WTC11 (cell line): ENCODE data around the gene FHIT. TPM values are rescaled to one million over a fixed set of nuclear protein-coding genes. Genes with fewer than 3 reads are reported as not detected.

Experiments
- ATAC-seq: fragments of 200-7000 bp; cut with Tn5 transposase; 2 replicates; pipeline ENCODE4 v1.10.0; 2021; ENCODE audit warnings: mild to moderate bottlenecking, moderate library complexity
- CTCF ChIA-PET: fragments of 300-600 bp; sonication (Branson Sonifier 250); formaldehyde crosslinking; loops from one replicate; lab custom pipeline; 2021; ENCODE audit warnings: antibody characterized with exemption; lab: Charles Lee
- POLR2A ChIA-PET: fragments of 350-600 bp; sonication (Branson Sonifier 250); formaldehyde crosslinking; loops from one replicate; lab custom pipeline; 2021; ENCODE audit warnings: antibody characterized with exemption; lab: Charles Lee
- DNase-seq: peaks from one replicate; pipeline ENCODE4 v3.0.0; 2021; ENCODE audit warnings: low spot score
- H3K27ac Mint-ChIP-seq: 2 replicates; pipeline ENCODE4 v1.8.0; 2021; ENCODE audit warnings: mixed read lengths
- H3K27me3 Mint-ChIP-seq: 2 replicates; pipeline ENCODE4 v1.8.0; 2021; ENCODE audit warnings: low read depth, mild to moderate bottlenecking, moderate library complexity, mixed read lengths
- H3K36me3 Mint-ChIP-seq: 2 replicates; pipeline ENCODE4 v1.8.0; 2021; ENCODE audit warnings: mixed read lengths
- H3K4me1 Mint-ChIP-seq: 2 replicates; pipeline ENCODE4 v1.8.0; 2022; ENCODE audit warnings: mixed read lengths
- H3K4me3 Mint-ChIP-seq: 2 replicates; pipeline ENCODE4 v1.8.0; 2021; ENCODE audit warnings: mild to moderate bottlenecking, moderate library complexity, mixed read lengths
- H3K9me3 Mint-ChIP-seq: 2 replicates; pipeline ENCODE4 v1.8.0; 2021; ENCODE audit warnings: mixed read lengths
- CREB1 ChIP-seq: sonication (generic); formaldehyde crosslinking; IDR thresholded peaks from 2 replicates; pipeline ENCODE4 v1.8.0; 2023; ENCODE audit warnings: mild to moderate bottlenecking, missing genetic modification reagents
- EMX1 ChIP-seq: fragments of 250-450 bp; sonication (Bioruptor Pico); IDR thresholded peaks from 2 replicates; pipeline ENCODE4 v1.8.0; 2021; ENCODE audit warnings: mild to moderate bottlenecking
- MXD4 ChIP-seq: fragments of 250-450 bp; sonication (Bioruptor Pico); IDR thresholded peaks from 2 replicates; pipeline ENCODE4 v1.8.0; 2021; ENCODE audit warnings: mild to moderate bottlenecking, moderate library complexity, borderline replicate concordance
- NFE2L1 ChIP-seq: sonication (generic); formaldehyde crosslinking; IDR thresholded peaks from 2 replicates; pipeline ENCODE4 v1.8.1; 2023; ENCODE audit warnings: missing genetic modification reagents
- OVOL2 ChIP-seq: fragments of 250-450 bp; sonication (Bioruptor Pico); IDR thresholded peaks from 2 replicates; pipeline ENCODE4 v1.9.0; 2021; ENCODE audit warnings: mild to moderate bottlenecking, borderline replicate concordance
- TCF7 ChIP-seq: sonication (generic); formaldehyde crosslinking; IDR thresholded peaks from 2 replicates; pipeline ENCODE4 v1.8.0; 2022; ENCODE audit warnings: mild to moderate bottlenecking, low read depth, missing genetic modification reagents, moderate library complexity
- ZNF138 ChIP-seq: sonication (generic); formaldehyde crosslinking; conservative IDR thresholded peaks from 2 replicates; pipeline ENCODE4 v1.8.1; 2022; ENCODE audit warnings: mild to moderate bottlenecking, moderate library complexity, missing genetic modification reagents
- ZNF219 ChIP-seq: sonication (generic); formaldehyde crosslinking; IDR thresholded peaks from 2 replicates; pipeline ENCODE4 v1.8.0; 2023; ENCODE audit warnings: missing genetic modification reagents, mild to moderate bottlenecking, borderline replicate concordance
- ZNF263 ChIP-seq: sonication (generic); formaldehyde crosslinking; IDR thresholded peaks from 2 replicates; pipeline ENCODE4 v1.8.1; 2022; ENCODE audit warnings: low read depth, mild to moderate bottlenecking, moderate library complexity, missing genetic modification reagents
- ZNF317 ChIP-seq: sonication (generic); formaldehyde crosslinking; IDR thresholded peaks from 2 replicates; pipeline ENCODE4 v1.8.1; 2023; ENCODE audit warnings: low read depth, mild to moderate bottlenecking, moderate library complexity, missing genetic modification reagents, borderline replicate concordance
- total RNA-seq: library from RNA; stranded (reverse); gene quantifications from 3 replicates; pipeline ENCODE4 v1.2.3, GENCODE V29; 2021
- TF ChIP-seq, protein P1 (sequence below): sonication (generic); formaldehyde crosslinking; IDR thresholded peaks from 2 replicates; pipeline ENCODE4 v1.8.1; 2022; ENCODE audit warnings: missing genetic modification reagents, borderline replicate concordance
- TF ChIP-seq, protein P2 (sequence below): sonication (generic); formaldehyde crosslinking; IDR thresholded peaks from 2 replicates; pipeline ENCODE4 v1.8.1; 2022; ENCODE audit warnings: mild to moderate bottlenecking, moderate library complexity, missing genetic modification reagents
- TF ChIP-seq, protein P3 (sequence below): sonication (generic); formaldehyde crosslinking; IDR thresholded peaks from 2 replicates; pipeline ENCODE4 v1.8.0; 2022; ENCODE audit warnings: mild to moderate bottlenecking, missing genetic modification reagents
- TF ChIP-seq, protein P4 (sequence below): sonication (generic); formaldehyde crosslinking; IDR thresholded peaks from 2 replicates; pipeline ENCODE4 v1.8.1; 2023; ENCODE audit warnings: mild to moderate bottlenecking, missing genetic modification reagents
- TF ChIP-seq, protein P5 (sequence below): fragments of 250-450 bp; sonication (Bioruptor Pico); IDR thresholded peaks from 2 replicates; pipeline ENCODE4 v1.8.0; 2021; ENCODE audit warnings: mild to moderate bottlenecking
- TF ChIP-seq, protein P6 (sequence below): sonication (generic); formaldehyde crosslinking; IDR thresholded peaks from 2 replicates; pipeline ENCODE4 v1.8.1; 2022; ENCODE audit warnings: low read depth, mild to moderate bottlenecking, moderate library complexity, missing genetic modification reagents, borderline replicate concordance
- TF ChIP-seq, protein P7 (sequence below): sonication (generic); formaldehyde crosslinking; IDR thresholded peaks from 2 replicates; pipeline ENCODE4 v1.8.0; 2022; ENCODE audit warnings: mild to moderate bottlenecking, missing genetic modification reagents
- TF ChIP-seq, protein P8 (sequence below): fragments of 200-600 bp; IDR thresholded peaks from 2 replicates; pipeline ENCODE4 v1.8.0; 2022; ENCODE audit warnings: antibody characterized with exemption
- TF ChIP-seq, protein P9 (sequence below): sonication (generic); formaldehyde crosslinking; IDR thresholded peaks from 2 replicates; pipeline ENCODE4 v1.8.1; 2023; ENCODE audit warnings: mild to moderate bottlenecking, moderate library complexity, missing genetic modification reagents

The FHIT gene
- total RNA-seq, 1 experiment from 2014 or later, result 2.6 TPM

DNA sequence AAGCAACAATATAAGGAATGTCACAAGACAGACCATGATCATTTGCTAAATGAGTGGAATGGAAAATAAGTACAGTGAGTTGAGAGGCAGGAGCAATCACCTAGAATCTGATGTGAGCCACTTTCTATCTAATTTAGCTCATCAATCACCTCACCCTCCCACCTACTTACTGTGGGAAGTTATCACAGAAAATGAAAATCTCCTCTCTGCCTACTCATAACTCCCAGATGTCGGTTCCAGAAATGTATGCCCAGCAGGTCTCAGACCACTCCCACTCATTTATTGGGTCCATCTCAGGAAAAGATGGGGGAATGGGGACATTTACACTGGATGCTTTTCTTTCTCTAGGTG, 270.9 kb downstream of the FHIT start:
- peaks cover 20% of the 10 kb centered on the region for H3K36me3 Mint-ChIP-seq
- no peak for TF ChIP-seq ZNF263 (CRISPR knock-in tag)
- TF ChIP-seq, protein P1, sequence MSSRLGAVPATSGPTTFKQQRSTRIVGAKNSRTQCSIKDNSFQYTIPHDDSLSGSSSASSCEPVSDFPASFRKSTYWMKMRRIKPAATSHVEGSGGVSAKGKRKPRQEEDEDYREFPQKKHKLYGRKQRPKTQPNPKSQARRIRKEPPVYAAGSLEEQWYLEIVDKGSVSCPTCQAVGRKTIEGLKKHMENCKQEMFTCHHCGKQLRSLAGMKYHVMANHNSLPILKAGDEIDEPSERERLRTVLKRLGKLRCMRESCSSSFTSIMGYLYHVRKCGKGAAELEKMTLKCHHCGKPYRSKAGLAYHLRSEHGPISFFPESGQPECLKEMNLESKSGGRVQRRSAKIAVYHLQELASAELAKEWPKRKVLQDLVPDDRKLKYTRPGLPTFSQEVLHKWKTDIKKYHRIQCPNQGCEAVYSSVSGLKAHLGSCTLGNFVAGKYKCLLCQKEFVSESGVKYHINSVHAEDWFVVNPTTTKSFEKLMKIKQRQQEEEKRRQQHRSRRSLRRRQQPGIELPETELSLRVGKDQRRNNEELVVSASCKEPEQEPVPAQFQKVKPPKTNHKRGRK, result no peak
- TF ChIP-seq, protein P2, sequence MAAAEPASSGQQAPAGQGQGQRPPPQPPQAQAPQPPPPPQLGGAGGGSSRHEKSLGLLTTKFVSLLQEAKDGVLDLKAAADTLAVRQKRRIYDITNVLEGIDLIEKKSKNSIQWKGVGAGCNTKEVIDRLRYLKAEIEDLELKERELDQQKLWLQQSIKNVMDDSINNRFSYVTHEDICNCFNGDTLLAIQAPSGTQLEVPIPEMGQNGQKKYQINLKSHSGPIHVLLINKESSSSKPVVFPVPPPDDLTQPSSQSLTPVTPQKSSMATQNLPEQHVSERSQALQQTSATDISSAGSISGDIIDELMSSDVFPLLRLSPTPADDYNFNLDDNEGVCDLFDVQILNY (CRISPR knock-in tag), result no peak
- TF ChIP-seq CREB1 (CRISPR knock-in tag), result no peak
- TF ChIP-seq, protein P3, sequence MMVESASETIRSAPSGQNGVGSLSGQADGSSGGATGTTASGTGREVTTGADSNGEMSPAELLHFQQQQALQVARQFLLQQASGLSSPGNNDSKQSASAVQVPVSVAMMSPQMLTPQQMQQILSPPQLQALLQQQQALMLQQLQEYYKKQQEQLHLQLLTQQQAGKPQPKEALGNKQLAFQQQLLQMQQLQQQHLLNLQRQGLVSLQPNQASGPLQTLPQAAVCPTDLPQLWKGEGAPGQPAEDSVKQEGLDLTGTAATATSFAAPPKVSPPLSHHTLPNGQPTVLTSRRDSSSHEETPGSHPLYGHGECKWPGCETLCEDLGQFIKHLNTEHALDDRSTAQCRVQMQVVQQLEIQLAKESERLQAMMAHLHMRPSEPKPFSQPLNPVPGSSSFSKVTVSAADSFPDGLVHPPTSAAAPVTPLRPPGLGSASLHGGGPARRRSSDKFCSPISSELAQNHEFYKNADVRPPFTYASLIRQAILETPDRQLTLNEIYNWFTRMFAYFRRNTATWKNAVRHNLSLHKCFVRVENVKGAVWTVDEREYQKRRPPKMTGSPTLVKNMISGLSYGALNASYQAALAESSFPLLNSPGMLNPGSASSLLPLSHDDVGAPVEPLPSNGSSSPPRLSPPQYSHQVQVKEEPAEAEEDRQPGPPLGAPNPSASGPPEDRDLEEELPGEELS (CRISPR knock-in tag), result no peak
- TF ChIP-seq EMX1, result no peak
- TF ChIP-seq MXD4 (CRISPR knock-in tag), result no peak
- TF ChIP-seq, protein P4, sequence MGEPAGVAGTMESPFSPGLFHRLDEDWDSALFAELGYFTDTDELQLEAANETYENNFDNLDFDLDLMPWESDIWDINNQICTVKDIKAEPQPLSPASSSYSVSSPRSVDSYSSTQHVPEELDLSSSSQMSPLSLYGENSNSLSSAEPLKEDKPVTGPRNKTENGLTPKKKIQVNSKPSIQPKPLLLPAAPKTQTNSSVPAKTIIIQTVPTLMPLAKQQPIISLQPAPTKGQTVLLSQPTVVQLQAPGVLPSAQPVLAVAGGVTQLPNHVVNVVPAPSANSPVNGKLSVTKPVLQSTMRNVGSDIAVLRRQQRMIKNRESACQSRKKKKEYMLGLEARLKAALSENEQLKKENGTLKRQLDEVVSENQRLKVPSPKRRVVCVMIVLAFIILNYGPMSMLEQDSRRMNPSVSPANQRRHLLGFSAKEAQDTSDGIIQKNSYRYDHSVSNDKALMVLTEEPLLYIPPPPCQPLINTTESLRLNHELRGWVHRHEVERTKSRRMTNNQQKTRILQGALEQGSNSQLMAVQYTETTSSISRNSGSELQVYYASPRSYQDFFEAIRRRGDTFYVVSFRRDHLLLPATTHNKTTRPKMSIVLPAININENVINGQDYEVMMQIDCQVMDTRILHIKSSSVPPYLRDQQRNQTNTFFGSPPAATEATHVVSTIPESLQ (CRISPR knock-in tag), result no peak
- TF ChIP-seq, all 79 proteins: peak for 0
- Mint-ChIP-seq H3K27me3 (no peaks in the 10 kb centered on the region; the same call in 1 of the 2 replicates), H3K4me1 (peaks cover 2% of the 10 kb centered on the region; the same call in 1 of the 2 replicates), H3K4me3 (no peak overlapping the region), H3K27ac (no peak overlapping the region), H3K9me3 (peaks cover 29% of the 10 kb centered on the region)
- ChIA-PET CTCF (no interaction called here), POLR2A (no interaction called here)
- ATAC-seq (no peak), DNase-seq (no peak)

DNA sequence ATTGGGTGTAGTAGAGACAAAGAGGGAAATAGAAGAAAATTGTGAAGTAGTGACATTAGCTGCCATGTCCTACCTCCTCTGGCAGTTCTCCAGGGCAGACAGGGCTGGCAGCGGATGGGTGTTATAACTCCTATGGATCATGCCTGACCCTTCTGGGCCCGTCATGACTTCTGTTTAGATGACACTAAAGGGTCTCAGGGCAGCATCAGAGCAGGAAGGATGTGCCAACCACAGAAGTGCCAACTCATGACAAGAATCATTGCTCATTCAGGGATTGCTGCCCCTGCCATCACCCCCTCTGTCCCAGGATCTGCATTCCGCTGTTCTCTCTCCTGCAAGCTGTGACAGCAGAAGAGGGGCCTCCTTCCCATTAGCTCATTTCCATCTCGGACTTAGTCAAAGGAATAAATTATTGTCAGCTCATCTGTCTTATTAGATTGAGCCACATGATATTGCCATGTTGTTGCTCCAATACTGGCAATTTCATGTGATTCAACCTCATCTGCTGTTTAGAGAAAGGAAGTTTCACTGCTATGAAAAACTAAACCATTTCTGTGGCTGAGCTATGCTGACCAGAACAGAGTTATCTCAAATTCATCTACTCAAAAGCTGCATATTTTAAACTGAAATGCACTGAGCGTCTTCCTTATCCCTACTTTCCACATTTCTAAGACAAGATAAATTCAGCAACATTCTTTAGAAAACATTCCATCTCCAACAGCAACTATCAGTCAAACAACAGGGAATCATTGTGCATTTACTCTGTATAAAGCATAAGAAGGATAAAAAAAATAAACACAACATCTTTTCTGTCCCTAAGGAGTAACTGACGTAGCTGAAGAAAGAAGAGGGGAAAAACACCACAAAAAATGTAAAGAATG, 271.6 kb downstream of the FHIT start:
- Mint-ChIP-seq H3K4me1 (peaks cover 2% of the 10 kb centered on the region; the same call in 1 of the 2 replicates), H3K27ac (no peak overlapping the region), H3K9me3 (peaks cover 23% of the 10 kb centered on the region), H3K27me3 (no peaks in the 10 kb centered on the region; the same call in 1 of the 2 replicates), H3K36me3 (peaks cover 16% of the 10 kb centered on the region), H3K4me3 (no peak overlapping the region)
- POLR2A ChIA-PET, result no interaction called here
- CTCF ChIA-PET, result no interaction called here
- ATAC-seq (no peak), DNase-seq (no peak)
- TF ChIP-seq, protein P5, sequence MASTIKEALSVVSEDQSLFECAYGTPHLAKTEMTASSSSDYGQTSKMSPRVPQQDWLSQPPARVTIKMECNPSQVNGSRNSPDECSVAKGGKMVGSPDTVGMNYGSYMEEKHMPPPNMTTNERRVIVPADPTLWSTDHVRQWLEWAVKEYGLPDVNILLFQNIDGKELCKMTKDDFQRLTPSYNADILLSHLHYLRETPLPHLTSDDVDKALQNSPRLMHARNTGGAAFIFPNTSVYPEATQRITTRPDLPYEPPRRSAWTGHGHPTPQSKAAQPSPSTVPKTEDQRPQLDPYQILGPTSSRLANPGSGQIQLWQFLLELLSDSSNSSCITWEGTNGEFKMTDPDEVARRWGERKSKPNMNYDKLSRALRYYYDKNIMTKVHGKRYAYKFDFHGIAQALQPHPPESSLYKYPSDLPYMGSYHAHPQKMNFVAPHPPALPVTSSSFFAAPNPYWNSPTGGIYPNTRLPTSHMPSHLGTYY (CRISPR knock-in tag), result no peak
- TF ChIP-seq OVOL2 (CRISPR knock-in tag) (no peak), TCF7 (CRISPR knock-in tag) (no peak), CREB1 (CRISPR knock-in tag) (no peak), ZNF317 (CRISPR knock-in tag) (no peak), ZNF138 (CRISPR knock-in tag) (no peak), NFE2L1 (no peak), ZNF219 (CRISPR knock-in tag) (no peak)
- TF ChIP-seq, protein P6, sequence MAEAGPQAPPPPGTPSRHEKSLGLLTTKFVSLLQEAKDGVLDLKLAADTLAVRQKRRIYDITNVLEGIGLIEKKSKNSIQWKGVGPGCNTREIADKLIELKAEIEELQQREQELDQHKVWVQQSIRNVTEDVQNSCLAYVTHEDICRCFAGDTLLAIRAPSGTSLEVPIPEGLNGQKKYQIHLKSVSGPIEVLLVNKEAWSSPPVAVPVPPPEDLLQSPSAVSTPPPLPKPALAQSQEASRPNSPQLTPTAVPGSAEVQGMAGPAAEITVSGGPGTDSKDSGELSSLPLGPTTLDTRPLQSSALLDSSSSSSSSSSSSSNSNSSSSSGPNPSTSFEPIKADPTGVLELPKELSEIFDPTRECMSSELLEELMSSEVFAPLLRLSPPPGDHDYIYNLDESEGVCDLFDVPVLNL, result no peak
- TF ChIP-seq, protein P7, sequence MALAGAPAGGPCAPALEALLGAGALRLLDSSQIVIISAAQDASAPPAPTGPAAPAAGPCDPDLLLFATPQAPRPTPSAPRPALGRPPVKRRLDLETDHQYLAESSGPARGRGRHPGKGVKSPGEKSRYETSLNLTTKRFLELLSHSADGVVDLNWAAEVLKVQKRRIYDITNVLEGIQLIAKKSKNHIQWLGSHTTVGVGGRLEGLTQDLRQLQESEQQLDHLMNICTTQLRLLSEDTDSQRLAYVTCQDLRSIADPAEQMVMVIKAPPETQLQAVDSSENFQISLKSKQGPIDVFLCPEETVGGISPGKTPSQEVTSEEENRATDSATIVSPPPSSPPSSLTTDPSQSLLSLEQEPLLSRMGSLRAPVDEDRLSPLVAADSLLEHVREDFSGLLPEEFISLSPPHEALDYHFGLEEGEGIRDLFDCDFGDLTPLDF (CRISPR knock-in tag), result no peak
- TF ChIP-seq, protein P8, sequence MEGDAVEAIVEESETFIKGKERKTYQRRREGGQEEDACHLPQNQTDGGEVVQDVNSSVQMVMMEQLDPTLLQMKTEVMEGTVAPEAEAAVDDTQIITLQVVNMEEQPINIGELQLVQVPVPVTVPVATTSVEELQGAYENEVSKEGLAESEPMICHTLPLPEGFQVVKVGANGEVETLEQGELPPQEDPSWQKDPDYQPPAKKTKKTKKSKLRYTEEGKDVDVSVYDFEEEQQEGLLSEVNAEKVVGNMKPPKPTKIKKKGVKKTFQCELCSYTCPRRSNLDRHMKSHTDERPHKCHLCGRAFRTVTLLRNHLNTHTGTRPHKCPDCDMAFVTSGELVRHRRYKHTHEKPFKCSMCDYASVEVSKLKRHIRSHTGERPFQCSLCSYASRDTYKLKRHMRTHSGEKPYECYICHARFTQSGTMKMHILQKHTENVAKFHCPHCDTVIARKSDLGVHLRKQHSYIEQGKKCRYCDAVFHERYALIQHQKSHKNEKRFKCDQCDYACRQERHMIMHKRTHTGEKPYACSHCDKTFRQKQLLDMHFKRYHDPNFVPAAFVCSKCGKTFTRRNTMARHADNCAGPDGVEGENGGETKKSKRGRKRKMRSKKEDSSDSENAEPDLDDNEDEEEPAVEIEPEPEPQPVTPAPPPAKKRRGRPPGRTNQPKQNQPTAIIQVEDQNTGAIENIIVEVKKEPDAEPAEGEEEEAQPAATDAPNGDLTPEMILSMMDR, result no peak
- TF ChIP-seq, protein P9, sequence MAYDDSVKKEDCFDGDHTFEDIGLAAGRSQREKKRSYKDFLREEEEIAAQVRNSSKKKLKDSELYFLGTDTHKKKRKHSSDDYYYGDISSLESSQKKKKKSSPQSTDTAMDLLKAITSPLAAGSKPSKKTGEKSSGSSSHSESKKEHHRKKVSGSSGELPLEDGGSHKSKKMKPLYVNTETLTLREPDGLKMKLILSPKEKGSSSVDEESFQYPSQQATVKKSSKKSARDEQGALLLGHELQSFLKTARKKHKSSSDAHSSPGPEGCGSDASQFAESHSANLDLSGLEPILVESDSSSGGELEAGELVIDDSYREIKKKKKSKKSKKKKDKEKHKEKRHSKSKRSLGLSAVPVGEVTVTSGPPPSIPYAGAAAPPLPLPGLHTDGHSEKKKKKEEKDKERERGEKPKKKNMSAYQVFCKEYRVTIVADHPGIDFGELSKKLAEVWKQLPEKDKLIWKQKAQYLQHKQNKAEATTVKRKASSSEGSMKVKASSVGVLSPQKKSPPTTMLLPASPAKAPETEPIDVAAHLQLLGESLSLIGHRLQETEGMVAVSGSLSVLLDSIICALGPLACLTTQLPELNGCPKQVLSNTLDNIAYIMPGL, result no peak
